HEK293 (cell line): ENCODE measurements around the gene RNASEH2B.

Experiments
- CTCF ChIA-PET: fragments of 350-600 bp; formaldehyde crosslinking; extraction: SDS; loops from one replicate; lab custom pipeline; 2021; ENCODE audit warnings: antibody characterized with exemption; lab: Yijun Ruan, JAX
- POLR2A ChIA-PET: fragments of 300-600 bp; formaldehyde crosslinking; extraction: SDS; loops from one replicate; lab custom pipeline; 2020; ENCODE audit warnings: antibody characterized with exemption, inconsistent platforms; lab: Yijun Ruan, JAX
- H3K27ac ChIP-seq: fragments of 200-500 bp; sonication (Bioruptor generic); 2 replicates; pipeline ENCODE4 v1.5.1; 2014; ENCODE audit warnings: low read depth, low read length, control low read depth, inconsistent platforms; ENCODE audit errors: extremely low read depth
- H3K36me3 ChIP-seq, 2 experiments: fragments of 200-500 bp in 1 of 2; sonication (Bioruptor generic) in 1 of 2; 1 replicate in 1 of 2; 2 replicates in 1 of 2; pipeline ENCODE4 v1.5.1; 2014 to 2017; ENCODE audit warnings: inconsistent platforms in 2 of 2, low read length in 2 of 2; ENCODE audit not compliant: control insufficient read depth in 2 of 2, insufficient read depth in 1 of 2
- H3K4me1 ChIP-seq: fragments of 200-500 bp; sonication (Bioruptor generic); 2 replicates; pipeline ENCODE4 v1.5.1; 2014; ENCODE audit warnings: mild to moderate bottlenecking, low read length, inconsistent platforms; ENCODE audit not compliant: control insufficient read depth, insufficient read depth
- H3K4me3 ChIP-seq: 2 replicates; pipeline ENCODE4 v1.5.1; 2011; ENCODE audit warnings: low read depth, mild to moderate bottlenecking, control low read depth, low read length, moderate library complexity
- H3K9me3 ChIP-seq: fragments of 200-500 bp; sonication (Bioruptor generic); 2 replicates; pipeline ENCODE4 v1.5.1; 2014; ENCODE audit warnings: low read depth, low read length, inconsistent platforms; ENCODE audit not compliant: control insufficient read depth, insufficient read depth
- GLIS1 ChIP-seq: fragments of 450-650 bp; formaldehyde crosslinking; IDR thresholded peaks from 2 replicates; pipeline ENCODE4 v1.5.1; 2016; ENCODE audit warnings: missing biosample characterization, missing genetic modification characterization
- PRDM2 ChIP-seq: fragments of 450-650 bp; formaldehyde crosslinking; IDR thresholded peaks from 2 replicates; pipeline ENCODE4 v1.5.1; 2016; ENCODE audit warnings: missing biosample characterization, missing genetic modification characterization, borderline replicate concordance
- YY1 ChIP-seq: fragments of 450-650 bp; formaldehyde crosslinking; IDR thresholded peaks from 2 replicates; pipeline ENCODE4 v1.5.1; 2018; ENCODE audit warnings: missing biosample characterization, missing genetic modification characterization
- ZBTB17 ChIP-seq: fragments of 450-650 bp; formaldehyde crosslinking; IDR thresholded peaks from 2 replicates; pipeline ENCODE4 v1.5.1; 2016; ENCODE audit warnings: missing biosample characterization, missing genetic modification characterization
- ZNF114 ChIP-seq: fragments of 450-650 bp; formaldehyde crosslinking; IDR thresholded peaks from 2 replicates; pipeline ENCODE4 v1.5.0; 2017; ENCODE audit warnings: missing biosample characterization, missing genetic modification characterization
- ZNF19 ChIP-seq: fragments of 450-650 bp; formaldehyde crosslinking; IDR thresholded peaks from 2 replicates; pipeline ENCODE4; 2016; ENCODE audit warnings: missing biosample characterization, missing genetic modification characterization, low read depth
- ZNF2 ChIP-seq: fragments of 450-650 bp; formaldehyde crosslinking; IDR thresholded peaks from 2 replicates; pipeline ENCODE4 v1.5.1; 2016; ENCODE audit warnings: missing biosample characterization, missing genetic modification characterization
- ZNF202 ChIP-seq: fragments of 450-650 bp; formaldehyde crosslinking; IDR thresholded peaks from 2 replicates; pipeline ENCODE4 v1.5.1; 2016; ENCODE audit warnings: missing biosample characterization, missing genetic modification characterization, borderline replicate concordance
- ZNF223 ChIP-seq: fragments of 450-650 bp; formaldehyde crosslinking; IDR thresholded peaks from 2 replicates; pipeline ENCODE4 v1.5.1; 2016; ENCODE audit warnings: missing biosample characterization, missing genetic modification characterization
- ZNF26 ChIP-seq: fragments of 450-650 bp; formaldehyde crosslinking; IDR thresholded peaks from 2 replicates; pipeline ENCODE4 v1.5.1; 2016; ENCODE audit warnings: missing biosample characterization, missing genetic modification characterization
- ZNF266 ChIP-seq: fragments of 450-650 bp; formaldehyde crosslinking; IDR thresholded peaks from 2 replicates; pipeline ENCODE4 v1.5.1; 2016; ENCODE audit warnings: missing biosample characterization, missing genetic modification characterization, low read depth
- ZNF433 ChIP-seq: fragments of 450-650 bp; formaldehyde crosslinking; IDR thresholded peaks from 2 replicates; pipeline ENCODE4 v1.5.1; 2016; ENCODE audit warnings: missing biosample characterization, missing genetic modification characterization, low read depth
- ZNF48 ChIP-seq: fragments of 450-650 bp; formaldehyde crosslinking; IDR thresholded peaks from 2 replicates; pipeline ENCODE4 v1.5.1; 2016; ENCODE audit warnings: missing biosample characterization, missing genetic modification characterization
- ZNF510 ChIP-seq: fragments of 450-650 bp; formaldehyde crosslinking; IDR thresholded peaks from 2 replicates; pipeline ENCODE4 v1.5.1; 2018; ENCODE audit warnings: mild to moderate bottlenecking, missing genetic modification characterization, missing biosample characterization; ENCODE audit not compliant: insufficient replicate concordance
- ZNF664 ChIP-seq: fragments of 450-650 bp; formaldehyde crosslinking; IDR thresholded peaks from 2 replicates; pipeline ENCODE4 v1.5.1; 2016; ENCODE audit warnings: missing biosample characterization, missing genetic modification characterization
- ZNF747 ChIP-seq: fragments of 450-650 bp; formaldehyde crosslinking; IDR thresholded peaks from 2 replicates; pipeline ENCODE4 v1.5.1; 2016; ENCODE audit warnings: missing biosample characterization, missing genetic modification characterization
- ZNF830 ChIP-seq: fragments of 450-650 bp; IDR thresholded peaks from 2 replicates; pipeline ENCODE4 v1.5.0; 2018; ENCODE audit warnings: missing biosample characterization, missing genetic modification characterization, low read depth, mild to moderate bottlenecking, moderate library complexity
- ZSCAN16 ChIP-seq: fragments of 450-650 bp; formaldehyde crosslinking; IDR thresholded peaks from 2 replicates; pipeline ENCODE4 v1.5.1; 2016; ENCODE audit warnings: missing biosample characterization, missing genetic modification characterization
- ZXDB ChIP-seq: fragments of 450-650 bp; formaldehyde crosslinking; IDR thresholded peaks from 2 replicates; pipeline ENCODE4 v1.5.1; 2016; ENCODE audit warnings: missing biosample characterization, missing genetic modification characterization
- TF ChIP-seq, protein P1 (sequence below): fragments of 450-650 bp; formaldehyde crosslinking; IDR thresholded peaks from 2 replicates; pipeline ENCODE4 v1.5.1; 2016; ENCODE audit warnings: missing biosample characterization, missing genetic modification characterization
- TF ChIP-seq, protein P2 (sequence below): fragments of 450-650 bp; formaldehyde crosslinking; IDR thresholded peaks from 2 replicates; pipeline ENCODE4 v1.5.1; 2017; ENCODE audit warnings: missing biosample characterization, missing genetic modification characterization
- TF ChIP-seq, protein P3 (sequence below): fragments of 450-650 bp; formaldehyde crosslinking; IDR thresholded peaks from 2 replicates; pipeline ENCODE4 v1.5.1; 2016; ENCODE audit warnings: missing biosample characterization, missing genetic modification characterization
- TF ChIP-seq, protein P4 (sequence below): fragments of 450-650 bp; formaldehyde crosslinking; IDR thresholded peaks from 2 replicates; pipeline ENCODE4 v1.5.1; 2016; ENCODE audit warnings: missing biosample characterization, missing genetic modification characterization

Gene RNASEH2B

GRCh38 chr13:50919277-50919676 lies 9.7 kb downstream of the RNASEH2B start:
- no peak overlapping the region for H3K4me3 ChIP-seq
- no peaks in the 10 kb centered on the region for H3K9me3 ChIP-seq
- CTCF ChIA-PET, result no interaction called here
- TF ChIP-seq ZNF26 (tag by site-specific recombination) (no peak), ZNF19 (tag by site-specific recombination) (no peak), ZNF202 (no peak), YY1 (tag by site-specific recombination) (no peak), ZNF223 (tag by site-specific recombination) (no peak), ZBTB17 (tag by site-specific recombination) (no peak), ZNF2 (tag by site-specific recombination) (no peak), ZNF114 (no peak), ZNF510 (tag by site-specific recombination) (no peak)
- TF ChIP-seq, protein P1, sequence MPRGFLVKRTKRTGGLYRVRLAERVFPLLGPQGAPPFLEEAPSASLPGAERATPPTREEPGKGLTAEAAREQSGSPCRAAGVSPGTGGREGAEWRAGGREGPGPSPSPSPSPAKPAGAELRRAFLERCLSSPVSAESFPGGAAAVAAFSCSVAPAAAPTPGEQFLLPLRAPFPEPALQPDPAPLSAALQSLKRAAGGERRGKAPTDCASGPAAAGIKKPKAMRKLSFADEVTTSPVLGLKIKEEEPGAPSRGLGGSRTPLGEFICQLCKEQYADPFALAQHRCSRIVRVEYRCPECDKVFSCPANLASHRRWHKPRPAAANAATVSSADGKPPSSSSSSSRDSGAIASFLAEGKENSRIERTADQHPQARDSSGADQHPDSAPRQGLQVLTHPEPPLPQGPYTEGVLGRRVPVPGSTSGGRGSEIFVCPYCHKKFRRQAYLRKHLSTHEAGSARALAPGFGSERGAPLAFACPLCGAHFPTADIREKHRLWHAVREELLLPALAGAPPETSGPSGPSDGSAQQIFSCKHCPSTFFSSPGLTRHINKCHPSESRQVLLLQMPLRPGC (tag by site-specific recombination), result no peak
- TF ChIP-seq, all 188 proteins: peak for 0
- Histone ChIP-seq H3K4me1 (peaks cover 4% of the 10 kb centered on the region), H3K27ac (no peak overlapping the region), H3K36me3 (no peaks in the 10 kb centered on the region)
- POLR2A ChIA-PET, result no interaction called here

DNA sequence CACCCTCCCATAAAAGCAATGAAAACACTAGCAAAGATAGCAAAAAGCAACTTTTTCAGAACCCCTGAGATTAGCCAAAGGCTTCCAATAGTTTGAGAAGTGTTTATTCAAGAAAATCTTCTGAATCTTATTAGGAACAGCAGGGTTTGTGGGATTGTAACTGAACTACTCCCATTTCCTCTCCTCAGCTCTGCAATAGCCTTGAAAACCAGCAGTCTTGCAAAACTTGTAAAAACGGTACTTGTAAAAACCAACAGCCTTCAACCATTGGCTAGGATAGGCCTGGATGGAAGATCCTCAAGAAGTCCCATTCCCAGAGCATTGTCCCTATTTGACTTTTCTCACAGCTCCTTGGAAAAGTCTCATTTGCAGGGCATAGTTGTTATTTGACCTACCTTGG lies 12.1 kb downstream of the RNASEH2B start:
- no peaks in the 10 kb centered on the region for H3K4me1 ChIP-seq
- H3K27ac ChIP-seq, result no peak overlapping the region
- CTCF ChIA-PET, result interaction anchor here (0.6 to 1.6 kb wide), 4 partner anchors 10 to 944 kb away, joined by 3 to 6 read pairs (median 3); no protein-coding TSS in a partner anchor
- H3K4me3 ChIP-seq, result no peak overlapping the region
- H3K36me3 ChIP-seq, result no peaks in the 10 kb centered on the region
- POLR2A ChIA-PET, result no interaction called here
- H3K9me3 ChIP-seq, result no peaks in the 10 kb centered on the region
- TF ChIP-seq ZNF664, result no peak
- no peak for TF ChIP-seq ZNF48 (tag by site-specific recombination)
- TF ChIP-seq ZNF830 (tag by site-specific recombination), result no peak
- TF ChIP-seq ZNF747 (tag by site-specific recombination), result no peak
- no peak for TF ChIP-seq PRDM2
- no peak for TF ChIP-seq ZXDB
- TF ChIP-seq ZNF433 (tag by site-specific recombination), result no peak
- TF ChIP-seq, protein P2, sequence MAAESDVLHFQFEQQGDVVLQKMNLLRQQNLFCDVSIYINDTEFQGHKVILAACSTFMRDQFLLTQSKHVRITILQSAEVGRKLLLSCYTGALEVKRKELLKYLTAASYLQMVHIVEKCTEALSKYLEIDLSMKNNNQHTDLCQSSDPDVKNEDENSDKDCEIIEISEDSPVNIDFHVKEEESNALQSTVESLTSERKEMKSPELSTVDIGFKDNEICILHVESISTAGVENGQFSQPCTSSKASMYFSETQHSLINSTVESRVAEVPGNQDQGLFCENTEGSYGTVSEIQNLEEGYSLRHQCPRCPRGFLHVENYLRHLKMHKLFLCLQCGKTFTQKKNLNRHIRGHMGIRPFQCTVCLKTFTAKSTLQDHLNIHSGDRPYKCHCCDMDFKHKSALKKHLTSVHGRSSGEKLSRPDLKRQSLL (tag by site-specific recombination), result no peak
- TF ChIP-seq, protein P3, sequence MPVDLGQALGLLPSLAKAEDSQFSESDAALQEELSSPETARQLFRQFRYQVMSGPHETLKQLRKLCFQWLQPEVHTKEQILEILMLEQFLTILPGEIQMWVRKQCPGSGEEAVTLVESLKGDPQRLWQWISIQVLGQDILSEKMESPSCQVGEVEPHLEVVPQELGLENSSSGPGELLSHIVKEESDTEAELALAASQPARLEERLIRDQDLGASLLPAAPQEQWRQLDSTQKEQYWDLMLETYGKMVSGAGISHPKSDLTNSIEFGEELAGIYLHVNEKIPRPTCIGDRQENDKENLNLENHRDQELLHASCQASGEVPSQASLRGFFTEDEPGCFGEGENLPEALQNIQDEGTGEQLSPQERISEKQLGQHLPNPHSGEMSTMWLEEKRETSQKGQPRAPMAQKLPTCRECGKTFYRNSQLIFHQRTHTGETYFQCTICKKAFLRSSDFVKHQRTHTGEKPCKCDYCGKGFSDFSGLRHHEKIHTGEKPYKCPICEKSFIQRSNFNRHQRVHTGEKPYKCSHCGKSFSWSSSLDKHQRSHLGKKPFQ (tag by site-specific recombination), result no peak
- no peak for TF ChIP-seq GLIS1 (tag by site-specific recombination)
- TF ChIP-seq, protein P4, sequence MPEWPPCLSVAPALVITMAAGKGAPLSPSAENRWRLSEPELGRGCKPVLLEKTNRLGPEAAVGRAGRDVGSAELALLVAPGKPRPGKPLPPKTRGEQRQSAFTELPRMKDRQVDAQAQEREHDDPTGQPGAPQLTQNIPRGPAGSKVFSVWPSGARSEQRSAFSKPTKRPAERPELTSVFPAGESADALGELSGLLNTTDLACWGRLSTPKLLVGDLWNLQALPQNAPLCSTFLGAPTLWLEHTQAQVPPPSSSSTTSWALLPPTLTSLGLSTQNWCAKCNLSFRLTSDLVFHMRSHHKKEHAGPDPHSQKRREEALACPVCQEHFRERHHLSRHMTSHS, result no peak
- TF ChIP-seq ZSCAN16, result no peak
- TF ChIP-seq ZNF266 (tag by site-specific recombination), result no peak
